Kidney epithelial cell (primary cell): ENCODE results near the gene SEPHS1. TPM values are rescaled to one million over a fixed set of nuclear protein-coding genes. Genes with fewer than 3 reads are reported as not detected.

ENCODE experiments used
- DNase-seq: peaks from one replicate; pipeline ENCODE4 v3.0.0-alpha.2; 2010; ENCODE audit warnings: low read depth
- H3K27me3 ChIP-seq: 2 replicates; pipeline ENCODE4 v1.6.0; 2011; ENCODE audit warnings: low read length; ENCODE audit not compliant: control insufficient read depth, insufficient read depth
- H3K36me3 ChIP-seq: 2 replicates; pipeline ENCODE4 v1.5.1; 2011; ENCODE audit warnings: low read length; ENCODE audit not compliant: control insufficient read depth, insufficient read depth
- H3K4me3 ChIP-seq: 2 replicates; pipeline ENCODE4 v1.5.1; 2011; ENCODE audit warnings: low read depth, mild to moderate bottlenecking, control low read depth, low read length
- total RNA-seq: library from RNA; depleted of rRNA; stranded (reverse); fragments of >200 nt; gene quantifications from 2 replicates; pipeline ENCODE4 v1.2.3, GENCODE V29; 2015
- TF ChIP-seq, protein P1 (sequence below): IDR thresholded peaks from 2 replicates; pipeline ENCODE4 v1.5.1; 2011; ENCODE audit warnings: mild to moderate bottlenecking, moderate library complexity, low read length, control low read depth, inconsistent platforms; ENCODE audit not compliant: insufficient read depth, poor library complexity, severe bottlenecking

The SEPHS1 gene
- total RNA-seq, 1 donor from 2014 or later, result 48.9 TPM

DNA sequence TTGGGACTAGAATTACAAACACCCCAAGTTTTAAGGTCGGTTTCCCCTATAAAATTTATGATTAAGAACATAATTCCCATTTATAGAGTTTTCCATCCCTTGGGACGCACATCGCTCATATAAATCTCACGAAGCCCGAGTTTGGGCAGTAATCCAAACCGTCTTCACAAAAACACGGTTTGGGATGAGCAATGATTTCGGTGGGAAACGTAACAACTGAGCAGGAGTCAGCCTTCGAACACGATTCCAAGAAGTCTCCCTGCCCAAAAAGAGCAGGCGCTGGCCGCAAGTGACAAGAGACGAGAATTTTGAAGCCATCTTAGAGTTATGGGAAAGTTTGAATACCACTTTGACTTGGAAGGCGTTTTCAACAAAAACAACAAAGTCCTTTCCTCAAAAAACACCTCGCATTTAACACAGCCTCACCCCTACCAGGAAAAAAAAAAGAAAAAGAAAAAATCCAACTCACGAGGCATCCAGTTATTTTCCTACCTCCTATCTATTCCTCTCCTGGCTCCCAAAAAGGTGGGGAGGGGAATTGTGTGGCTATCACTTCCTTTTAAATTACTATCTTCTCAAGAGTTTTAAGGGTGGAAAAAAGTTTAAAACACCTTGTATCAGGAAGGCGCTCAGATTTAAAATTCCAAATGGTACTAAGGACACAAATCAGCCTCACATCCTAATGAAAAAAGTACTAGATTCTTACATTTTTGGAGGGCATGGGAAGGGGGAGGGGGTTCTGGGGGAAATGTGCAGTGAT, 1.6 kb downstream of the SEPHS1 start:
- no peak for DNase-seq
- Histone ChIP-seq H3K4me3 (peak overlapping the region; percentile 82), H3K36me3 (peaks cover 2% of the 10 kb centered on the region), H3K27me3 (peaks cover 2% of the 10 kb centered on the region)
- TF ChIP-seq, protein P1, sequence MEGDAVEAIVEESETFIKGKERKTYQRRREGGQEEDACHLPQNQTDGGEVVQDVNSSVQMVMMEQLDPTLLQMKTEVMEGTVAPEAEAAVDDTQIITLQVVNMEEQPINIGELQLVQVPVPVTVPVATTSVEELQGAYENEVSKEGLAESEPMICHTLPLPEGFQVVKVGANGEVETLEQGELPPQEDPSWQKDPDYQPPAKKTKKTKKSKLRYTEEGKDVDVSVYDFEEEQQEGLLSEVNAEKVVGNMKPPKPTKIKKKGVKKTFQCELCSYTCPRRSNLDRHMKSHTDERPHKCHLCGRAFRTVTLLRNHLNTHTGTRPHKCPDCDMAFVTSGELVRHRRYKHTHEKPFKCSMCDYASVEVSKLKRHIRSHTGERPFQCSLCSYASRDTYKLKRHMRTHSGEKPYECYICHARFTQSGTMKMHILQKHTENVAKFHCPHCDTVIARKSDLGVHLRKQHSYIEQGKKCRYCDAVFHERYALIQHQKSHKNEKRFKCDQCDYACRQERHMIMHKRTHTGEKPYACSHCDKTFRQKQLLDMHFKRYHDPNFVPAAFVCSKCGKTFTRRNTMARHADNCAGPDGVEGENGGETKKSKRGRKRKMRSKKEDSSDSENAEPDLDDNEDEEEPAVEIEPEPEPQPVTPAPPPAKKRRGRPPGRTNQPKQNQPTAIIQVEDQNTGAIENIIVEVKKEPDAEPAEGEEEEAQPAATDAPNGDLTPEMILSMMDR, result no peak

DNA sequence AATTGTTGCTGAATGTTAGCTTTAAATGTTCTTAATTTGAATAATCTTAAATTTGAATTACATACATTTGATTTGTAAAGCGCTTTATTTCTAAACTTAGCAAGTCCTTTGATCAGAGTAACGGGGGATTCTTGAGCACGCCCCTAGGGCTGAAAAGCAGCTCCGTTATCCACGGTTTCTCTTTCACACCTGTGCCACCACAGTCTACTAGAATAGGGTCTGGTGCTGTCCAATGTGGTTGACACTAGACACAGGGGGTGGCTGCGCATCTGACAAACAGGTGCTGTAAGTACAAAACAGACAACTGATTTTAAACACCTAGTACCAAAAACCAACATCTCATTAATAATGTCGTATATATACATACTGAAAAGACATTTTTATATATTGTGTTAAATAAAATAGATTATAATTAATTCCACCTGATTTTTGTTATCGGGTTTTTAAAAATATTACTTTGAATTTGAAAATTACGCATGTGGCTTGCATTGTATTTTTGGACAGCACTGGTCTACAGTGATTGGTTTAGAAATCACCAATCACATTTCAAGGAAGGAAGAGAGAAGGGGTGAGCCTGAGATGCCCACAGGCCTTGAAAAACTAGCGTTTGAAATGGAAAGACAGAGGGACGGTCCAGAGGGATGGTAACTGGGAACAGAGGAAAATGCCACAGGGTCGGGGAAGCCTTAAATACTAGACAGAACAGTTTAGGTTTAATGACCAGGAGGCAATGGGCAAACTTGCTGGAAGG, 7.3 kb downstream of the SEPHS1 start:
- no peak for DNase-seq
- Histone ChIP-seq H3K36me3 (peaks cover 3% of the 10 kb centered on the region), H3K27me3 (no peaks in the 10 kb centered on the region), H3K4me3 (no peak overlapping the region)
- TF ChIP-seq, protein P1, result no peak

DNA sequence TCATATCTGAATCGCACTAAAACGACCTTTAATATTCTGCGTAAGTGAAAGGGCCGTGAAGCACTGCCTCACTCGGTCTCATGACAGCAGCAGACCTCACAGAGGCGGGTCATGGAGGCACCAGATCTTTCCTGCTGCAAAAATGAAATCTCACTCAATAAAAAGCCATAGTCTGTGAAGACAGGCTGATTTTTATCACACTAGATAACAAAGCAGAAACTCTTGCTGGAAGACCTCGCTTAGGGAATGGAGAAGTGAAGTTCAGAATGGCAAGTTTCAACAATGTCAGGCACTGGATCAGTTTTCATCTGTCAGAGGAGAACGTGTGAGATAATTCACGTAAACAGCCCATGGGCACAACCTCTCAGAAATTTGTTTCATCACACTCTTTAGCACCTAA, 8.0 kb downstream of the SEPHS1 start:
- Histone ChIP-seq H3K36me3 (peaks cover 2% of the 10 kb centered on the region), H3K27me3 (no peaks in the 10 kb centered on the region), H3K4me3 (no peak overlapping the region)
- TF ChIP-seq, protein P1, result no peak
- no peak for DNase-seq

DNA sequence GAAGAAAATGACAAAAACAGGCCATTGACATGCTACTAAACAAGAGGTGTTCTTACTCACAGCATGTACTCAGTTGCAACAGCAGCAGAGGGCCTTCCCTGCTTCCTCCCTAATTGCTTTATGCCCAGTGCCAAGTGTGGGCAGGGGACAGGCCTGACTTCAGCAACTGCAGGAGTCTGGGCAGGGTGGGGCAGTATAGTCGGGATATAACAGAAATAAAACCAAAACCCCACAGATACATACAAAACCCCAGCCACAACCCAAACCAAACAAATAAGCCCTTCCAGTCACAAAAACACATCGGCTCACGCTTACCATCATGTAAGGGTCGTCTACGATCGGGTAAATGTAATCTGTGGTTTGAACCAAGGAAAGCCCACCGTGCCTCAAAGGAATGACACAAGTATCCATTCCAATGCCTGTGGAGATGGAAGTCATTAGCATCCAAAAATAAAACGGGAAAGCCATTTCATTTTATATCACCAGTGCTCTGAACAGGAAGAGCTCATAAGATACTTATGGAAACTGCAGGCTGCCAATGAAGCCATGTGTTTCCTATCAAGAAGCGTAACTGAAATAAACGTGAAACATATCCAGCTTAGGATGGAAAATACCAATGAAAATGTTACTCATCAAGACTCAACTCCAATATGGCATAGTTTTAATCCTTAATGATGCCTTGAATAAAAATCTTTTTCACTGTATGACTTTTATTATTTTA, 9.5 kb downstream of the SEPHS1 start:
- H3K4me3 ChIP-seq, result no peak overlapping the region
- TF ChIP-seq, protein P1, result no peak
- peaks cover 3% of the 10 kb centered on the region for H3K36me3 ChIP-seq
- no peak for DNase-seq
- no peaks in the 10 kb centered on the region for H3K27me3 ChIP-seq

DNA sequence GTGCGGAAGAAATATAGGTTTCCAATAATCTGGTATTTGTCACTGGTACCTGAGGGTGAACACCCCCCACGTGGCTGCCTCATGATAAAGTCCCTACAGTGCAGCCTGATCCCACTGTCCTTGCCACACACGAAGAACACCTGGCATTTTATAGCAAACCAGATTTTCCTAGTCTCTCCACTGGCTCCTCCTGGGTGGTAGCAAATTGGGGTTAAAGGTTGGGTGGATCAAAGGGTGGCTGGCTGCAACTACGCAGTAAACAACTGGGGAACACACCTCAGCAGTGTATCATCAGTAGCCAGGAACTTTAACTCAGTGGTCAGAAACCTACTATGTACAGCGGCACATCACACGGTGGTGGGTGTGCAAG, 10.3 kb downstream of the SEPHS1 start:
- Histone ChIP-seq H3K4me3 (no peak overlapping the region), H3K36me3 (peaks cover 3% of the 10 kb centered on the region), H3K27me3 (no peaks in the 10 kb centered on the region)
- no peak for DNase-seq
- TF ChIP-seq, protein P1, result no peak
